H7 (cell line): ENCODE data around the gene KNOP1. TPM values are rescaled to one million over a fixed set of nuclear protein-coding genes. Genes with fewer than 3 reads are reported as not detected.

Source experiments
- DNase-seq: peaks from one replicate; pipeline ENCODE4 v3.0.0; 2012
- H3K27me3 ChIP-seq: 2 replicates; pipeline ENCODE4 v1.6.0; 2011; ENCODE audit warnings: mild to moderate bottlenecking, low read length; ENCODE audit not compliant: control insufficient read depth, insufficient read depth
- H3K36me3 ChIP-seq: replicated peaks from 2 replicates; pipeline ENCODE4 v1.5.1; 2011; ENCODE audit warnings: low read length; ENCODE audit not compliant: control insufficient read depth, insufficient read depth
- H3K4me3 ChIP-seq: 2 replicates; pipeline ENCODE4 v1.5.1; 2011; ENCODE audit warnings: low read depth, mild to moderate bottlenecking, control low read depth, low read length, moderate library complexity; ENCODE audit not compliant: insufficient read depth
- total RNA-seq: library from RNA; depleted of rRNA; stranded (reverse); fragments of >200 nt; shearing (Covaris generic); gene quantifications from 2 replicates; pipeline ENCODE4 v1.2.3, GENCODE V29; 2014

The KNOP1 gene
- total RNA-seq, 1 experiment from 2014 or later: 35.5 TPM

GRCh38 chr16:19749571-19750080 is 31.6 kb upstream of the KNOP1 start:
- DNase-seq: no peak
- Histone ChIP-seq H3K4me3 (no peak overlapping the region), H3K36me3 (no peaks in the 10 kb centered on the region), H3K27me3 (no peaks in the 10 kb centered on the region)

GRCh38 chr16:19748389-19749168 is 30.6 kb upstream of the KNOP1 start:
- no peak for DNase-seq
- no peaks in the 10 kb centered on the region for H3K27me3 ChIP-seq
- no peak overlapping the region for H3K4me3 ChIP-seq
- no peaks in the 10 kb centered on the region for H3K36me3 ChIP-seq

DNA sequence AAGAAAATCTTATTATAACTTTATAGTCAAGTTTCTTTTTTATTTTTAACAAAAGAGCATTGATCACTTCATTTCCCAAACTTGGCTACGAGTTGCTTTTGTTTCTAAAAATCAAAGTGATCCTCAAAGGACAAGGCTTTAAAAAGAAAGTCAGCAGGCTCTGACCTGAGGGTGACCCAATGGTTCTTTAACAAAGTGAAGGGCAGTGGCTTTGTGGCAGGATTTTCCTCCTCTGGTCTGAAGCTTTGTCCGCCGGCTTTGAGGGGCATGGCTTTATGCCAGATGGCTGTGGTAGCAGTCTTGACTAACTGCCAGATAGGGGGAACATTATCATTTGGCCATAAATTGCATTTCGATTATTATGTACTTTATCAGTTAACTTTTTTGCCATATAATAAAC is 28.5 kb upstream of the KNOP1 start:
- H3K4me3 ChIP-seq: no peak overlapping the region
- no peaks in the 10 kb centered on the region for H3K36me3 ChIP-seq
- H3K27me3 ChIP-seq: no peaks in the 10 kb centered on the region
- DNase-seq: no peak

DNA sequence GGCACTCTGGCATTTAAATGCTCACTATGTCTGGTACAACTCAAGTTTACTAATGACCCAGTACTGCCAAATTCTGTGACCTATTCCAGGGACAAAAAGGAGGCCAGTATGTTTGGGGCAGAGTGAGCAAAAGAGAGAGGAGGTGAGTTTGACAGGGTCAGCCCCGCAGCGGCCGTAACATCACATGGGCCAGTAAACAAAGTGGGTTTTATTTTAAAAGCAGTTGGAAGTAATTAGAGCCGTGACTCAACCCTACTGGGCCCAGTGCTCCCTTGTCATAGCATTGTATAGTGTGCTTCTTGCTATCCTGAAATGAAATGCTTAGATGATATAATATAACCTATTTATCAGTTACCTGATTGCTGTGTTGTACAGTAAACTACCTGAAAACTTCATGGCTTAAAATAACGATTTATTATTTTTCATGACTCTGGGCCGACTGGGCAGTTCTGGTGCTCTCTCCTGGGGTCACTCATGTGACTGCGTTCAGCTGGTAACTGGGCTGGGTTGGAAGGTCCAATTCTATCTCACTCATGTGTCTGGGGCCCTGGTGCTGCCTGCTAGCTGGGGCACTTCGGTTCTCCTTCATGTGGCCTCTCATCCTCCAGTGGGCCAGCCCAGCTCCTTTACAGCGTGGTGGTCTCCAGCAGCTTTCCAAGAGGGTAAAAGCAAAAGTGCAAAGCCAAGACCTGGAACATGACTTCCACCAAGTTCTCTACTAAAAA is 27.4 kb upstream of the KNOP1 start:
- H3K27me3 ChIP-seq: no peaks in the 10 kb centered on the region
- H3K4me3 ChIP-seq: no peak overlapping the region
- H3K36me3 ChIP-seq: no peaks in the 10 kb centered on the region
- no peak for DNase-seq

GRCh38 chr16:19744670-19745069 is 26.6 kb upstream of the KNOP1 start:
- Histone ChIP-seq H3K27me3 (no peaks in the 10 kb centered on the region), H3K4me3 (no peak overlapping the region), H3K36me3 (no peaks in the 10 kb centered on the region)
- no peak for DNase-seq

- Histone ChIP-seq H3K4me3 (no peak overlapping the region), H3K36me3 (no peaks in the 10 kb centered on the region), H3K27me3 (no peaks in the 10 kb centered on the region)
- DNase-seq: no peak
Measured at GRCh38 chr16:19743816-19744159, 25.8 kb upstream of the KNOP1 start.

GRCh38 chr16:19741354-19741753 is 23.3 kb upstream of the KNOP1 start:
- Histone ChIP-seq H3K27me3 (no peaks in the 10 kb centered on the region), H3K36me3 (no peaks in the 10 kb centered on the region), H3K4me3 (no peak overlapping the region)
- no peak for DNase-seq

DNA sequence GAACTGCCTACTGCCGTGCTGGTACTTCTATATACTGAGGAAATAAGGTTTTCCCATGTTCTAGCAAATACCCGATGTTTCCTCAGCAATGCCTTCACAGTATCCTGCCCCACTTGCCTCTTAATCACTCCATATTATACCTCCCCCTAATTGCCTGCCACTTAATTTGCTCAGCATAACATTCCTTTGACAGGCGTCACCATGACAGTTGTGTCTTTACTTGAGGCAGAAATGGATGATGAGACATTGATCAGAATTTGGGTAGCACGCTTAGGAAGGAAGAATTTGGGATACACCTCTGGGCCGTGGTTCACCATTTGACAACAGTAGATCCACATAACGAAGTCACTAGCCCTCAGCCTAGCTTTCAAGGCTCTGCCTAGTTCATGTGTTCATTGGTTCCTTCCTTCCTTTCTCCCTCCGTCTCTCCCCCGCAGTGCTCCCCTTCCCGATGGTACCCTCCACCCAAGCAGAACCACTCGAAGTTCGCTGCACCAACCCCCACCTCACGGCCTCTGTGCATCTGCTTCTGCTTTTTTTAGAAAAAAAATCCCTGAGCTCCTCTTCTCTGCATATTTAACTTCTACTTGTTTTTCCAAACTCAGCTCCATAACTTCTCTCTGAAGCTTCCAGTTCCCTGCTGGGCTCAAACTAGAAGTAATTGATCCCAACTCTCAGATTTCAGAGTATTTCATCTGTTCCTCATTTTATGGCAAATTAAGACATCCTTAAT is 19.4 kb upstream of the KNOP1 start:
- H3K4me3 ChIP-seq: no peak overlapping the region
- DNase-seq: no peak
- H3K27me3 ChIP-seq: no peaks in the 10 kb centered on the region
- no peaks in the 10 kb centered on the region for H3K36me3 ChIP-seq

DNA sequence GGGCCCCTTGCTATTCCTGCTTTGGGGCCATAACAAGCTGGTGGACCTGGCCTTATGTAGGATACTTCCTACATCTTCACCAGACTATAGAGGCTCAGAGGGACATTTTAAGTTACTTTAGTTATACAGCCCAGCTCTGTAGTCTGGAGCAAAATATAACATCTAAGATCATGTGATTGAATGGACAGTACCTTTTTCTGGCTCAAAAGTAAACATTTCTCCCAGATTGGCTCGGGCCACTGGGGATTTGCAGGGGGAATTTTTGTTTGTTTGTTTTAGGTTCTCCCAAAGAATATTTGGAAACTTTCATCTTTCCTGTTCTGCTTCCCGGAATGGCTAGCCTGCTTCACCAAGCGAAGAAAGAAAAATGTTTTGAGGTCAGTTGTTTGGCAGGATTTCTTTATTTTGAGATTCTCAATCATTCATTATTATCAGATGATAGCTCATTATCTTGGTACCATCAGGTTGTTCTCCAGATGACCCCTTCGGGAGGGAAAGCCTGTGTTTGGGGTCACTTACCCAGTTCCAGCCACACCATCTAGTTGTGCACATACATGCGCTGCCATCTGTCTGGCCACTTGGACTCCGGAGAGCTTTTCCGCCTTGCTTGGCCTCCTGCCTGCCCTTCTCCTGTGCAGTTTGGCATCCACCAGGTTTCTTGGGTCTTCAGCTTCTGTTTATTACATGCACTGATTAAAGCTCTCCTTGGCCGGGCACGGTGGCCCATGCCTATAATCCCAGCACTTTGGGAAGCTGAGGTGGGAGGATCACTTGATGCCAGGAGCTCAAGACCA is 17.2 kb upstream of the KNOP1 start:
- DNase-seq: no peak
- no peak overlapping the region for H3K4me3 ChIP-seq
- no peaks in the 10 kb centered on the region for H3K27me3 ChIP-seq
- no peaks in the 10 kb centered on the region for H3K36me3 ChIP-seq

DNA sequence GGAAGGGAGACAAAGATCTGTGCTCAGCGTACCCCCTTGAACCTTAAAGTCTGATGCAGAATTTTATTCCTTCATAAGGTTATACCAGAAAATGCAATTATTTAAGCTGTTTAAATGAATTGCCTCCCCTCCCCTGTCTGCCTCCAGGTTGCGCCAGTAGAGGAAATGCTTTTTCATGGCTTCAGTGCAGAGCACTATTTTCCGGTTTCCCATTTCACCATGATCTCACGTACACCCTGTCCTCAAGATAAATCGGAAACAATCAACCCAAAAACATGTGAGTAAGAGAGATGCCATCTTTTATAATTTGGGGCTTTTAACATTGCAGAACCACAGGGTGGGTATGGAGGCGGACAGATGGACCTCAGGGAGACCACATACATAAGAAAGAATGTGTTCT is 15.5 kb upstream of the KNOP1 start:
- no peak for DNase-seq
- Histone ChIP-seq H3K4me3 (no peak overlapping the region), H3K36me3 (no peaks in the 10 kb centered on the region), H3K27me3 (no peaks in the 10 kb centered on the region)

DNA sequence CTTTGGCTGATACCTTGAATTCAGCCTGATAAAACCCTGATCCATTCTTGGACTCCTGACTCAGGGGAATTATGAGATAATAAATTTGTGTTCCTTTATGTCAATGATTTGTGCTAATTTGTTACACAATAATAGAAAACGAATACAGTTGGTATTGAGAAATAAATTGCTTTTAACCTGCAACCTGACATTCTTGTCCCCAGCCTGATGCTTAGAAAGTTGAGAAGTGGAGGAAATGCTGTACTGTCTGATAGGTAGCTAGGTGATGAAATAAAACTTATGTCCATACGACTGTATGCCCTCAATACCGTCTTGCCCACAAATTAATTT is 10.6 kb upstream of the KNOP1 start:
- Histone ChIP-seq H3K36me3 (no peaks in the 10 kb centered on the region), H3K27me3 (no peaks in the 10 kb centered on the region), H3K4me3 (no peak overlapping the region)
- no peak for DNase-seq

- no peak for DNase-seq
- Histone ChIP-seq H3K27me3 (no peaks in the 10 kb centered on the region), H3K36me3 (no peaks in the 10 kb centered on the region), H3K4me3 (no peak overlapping the region)
Measured at GRCh38 chr16:19722981-19723380, 5.0 kb upstream of the KNOP1 start.

- H3K36me3 ChIP-seq: no peaks in the 10 kb centered on the region
- H3K27me3 ChIP-seq: no peaks in the 10 kb centered on the region
- DNase-seq: no peak
- H3K4me3 ChIP-seq: no peak overlapping the region
Measured at GRCh38 chr16:19722269-19722952, 4.4 kb upstream of the KNOP1 start.

- Histone ChIP-seq H3K36me3 (peaks cover 8% of the 10 kb centered on the region), H3K4me3 (peak overlapping the region; percentile 87), H3K27me3 (no peaks in the 10 kb centered on the region)
- peak; percentile 81 for DNase-seq
Measured at GRCh38 chr16:19718624-19718965, 568 bp upstream of the KNOP1 start.
